Breast epithelium (tissue), 3 donors: ENCODE measurements around the gene BNC2.

Source experiments
- POLR2AphosphoS5 ChIP-seq, 3 donors: sonication (generic); formaldehyde crosslinking; IDR thresholded peaks; one replicate each; pipeline ENCODE4 v1.6.1; 2017; ENCODE audit warnings: antibody characterized with exemption in 3 of 3
- TF ChIP-seq, protein P1 (sequence below), 3 donors: fragments of 450-650 bp; IDR thresholded peaks; one replicate each; pipeline ENCODE4 v1.5.1; 2016 to 2017; ENCODE audit warnings: antibody characterized with exemption in 3 of 3, mild to moderate bottlenecking in 3 of 3, moderate library complexity in 3 of 3

GRCh38 chr9:16654596-16655126 is 215.8 kb downstream of the BNC2 start:
- TF ChIP-seq, protein P1, sequence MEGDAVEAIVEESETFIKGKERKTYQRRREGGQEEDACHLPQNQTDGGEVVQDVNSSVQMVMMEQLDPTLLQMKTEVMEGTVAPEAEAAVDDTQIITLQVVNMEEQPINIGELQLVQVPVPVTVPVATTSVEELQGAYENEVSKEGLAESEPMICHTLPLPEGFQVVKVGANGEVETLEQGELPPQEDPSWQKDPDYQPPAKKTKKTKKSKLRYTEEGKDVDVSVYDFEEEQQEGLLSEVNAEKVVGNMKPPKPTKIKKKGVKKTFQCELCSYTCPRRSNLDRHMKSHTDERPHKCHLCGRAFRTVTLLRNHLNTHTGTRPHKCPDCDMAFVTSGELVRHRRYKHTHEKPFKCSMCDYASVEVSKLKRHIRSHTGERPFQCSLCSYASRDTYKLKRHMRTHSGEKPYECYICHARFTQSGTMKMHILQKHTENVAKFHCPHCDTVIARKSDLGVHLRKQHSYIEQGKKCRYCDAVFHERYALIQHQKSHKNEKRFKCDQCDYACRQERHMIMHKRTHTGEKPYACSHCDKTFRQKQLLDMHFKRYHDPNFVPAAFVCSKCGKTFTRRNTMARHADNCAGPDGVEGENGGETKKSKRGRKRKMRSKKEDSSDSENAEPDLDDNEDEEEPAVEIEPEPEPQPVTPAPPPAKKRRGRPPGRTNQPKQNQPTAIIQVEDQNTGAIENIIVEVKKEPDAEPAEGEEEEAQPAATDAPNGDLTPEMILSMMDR (IDR thresholded peaks at IDR 0.05) = no peak
- TF ChIP-seq POLR2AphosphoS5 (IDR thresholded peaks at IDR 0.05) = no peak
